HS-27A (cell line): ENCODE measurements around the gene NLN.
"Not testable (repeated sequence)": the region's sequence is repeated elsewhere in the genome, so short reads cannot be mapped to it uniquely, and the experiment has no call there.

ENCODE experiments used
- DNase-seq: peaks from one replicate; pipeline ENCODE4 v3.0.0-alpha.2; 2012; ENCODE audit warnings: low read depth, missing footprints

The NLN gene

DNA sequence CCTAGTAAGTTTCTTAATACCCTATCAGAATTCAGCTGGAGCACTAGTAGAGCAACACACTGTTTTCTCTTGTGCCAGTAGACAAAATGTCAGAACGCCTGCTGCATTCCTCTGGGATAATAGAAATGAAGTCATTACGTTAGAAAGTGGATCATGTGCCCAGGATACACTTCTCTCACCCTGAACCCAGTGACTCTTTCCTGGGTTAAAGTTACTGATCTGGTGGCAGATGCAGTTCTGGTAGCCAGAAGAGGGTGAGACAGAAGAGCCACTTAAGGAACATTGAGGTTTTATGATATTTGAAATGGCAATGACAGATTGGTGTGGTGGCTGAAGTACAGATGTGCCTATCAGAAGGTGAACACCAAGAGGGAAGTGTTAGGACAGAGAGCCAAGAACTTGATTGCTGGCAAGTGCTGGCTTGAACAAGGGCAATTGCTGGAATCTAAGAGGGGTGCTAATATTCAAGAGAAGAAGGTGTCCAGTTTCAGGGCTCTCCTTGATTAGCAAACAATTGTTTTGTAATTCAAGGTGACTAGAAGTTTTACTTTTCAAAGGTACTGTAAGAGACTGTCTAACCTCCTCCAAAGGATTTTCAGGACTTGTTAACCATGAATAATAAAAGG lies 110.7 kb downstream of the NLN start:
- DNase-seq: no peak

DNA sequence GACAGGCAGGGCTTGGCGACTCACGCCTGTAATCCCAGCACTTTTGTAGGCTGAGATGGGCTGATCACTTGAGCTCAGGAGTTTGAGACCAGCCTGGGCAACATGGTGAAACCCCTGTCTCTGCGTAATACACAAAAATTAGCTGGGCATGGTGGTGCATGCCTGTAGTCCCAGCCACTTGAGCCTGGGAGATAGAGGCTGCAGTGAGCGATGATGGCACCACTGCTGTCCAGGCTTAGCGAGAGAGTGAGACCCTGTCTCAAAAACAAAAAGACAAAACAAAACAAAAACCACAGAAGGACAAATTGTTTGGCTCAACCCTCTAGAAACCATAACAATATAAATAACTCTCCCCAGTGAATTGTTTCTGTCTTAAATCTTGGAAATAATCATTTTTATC lies 111.8 kb downstream of the NLN start:
- no peak for DNase-seq

DNA sequence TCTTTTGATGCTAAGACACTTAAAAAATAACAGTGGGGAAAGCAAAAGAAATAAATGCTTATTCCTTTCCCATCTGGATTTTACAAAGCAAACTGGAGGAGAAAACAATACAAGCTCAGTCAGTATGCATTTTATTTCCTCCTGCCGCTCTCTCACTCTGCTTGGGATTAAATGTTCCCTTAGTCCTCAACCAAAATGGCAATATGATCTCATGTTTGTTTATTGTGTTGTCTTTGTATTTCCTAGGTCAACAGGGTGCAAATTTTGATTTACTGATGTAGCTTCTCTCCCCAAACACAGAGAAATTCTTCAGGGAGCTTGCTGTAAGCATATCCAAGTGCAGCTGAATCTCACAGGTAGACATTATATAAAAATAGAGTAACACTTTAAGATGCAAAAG lies 112.3 kb downstream of the NLN start:
- DNase-seq: no peak

DNA sequence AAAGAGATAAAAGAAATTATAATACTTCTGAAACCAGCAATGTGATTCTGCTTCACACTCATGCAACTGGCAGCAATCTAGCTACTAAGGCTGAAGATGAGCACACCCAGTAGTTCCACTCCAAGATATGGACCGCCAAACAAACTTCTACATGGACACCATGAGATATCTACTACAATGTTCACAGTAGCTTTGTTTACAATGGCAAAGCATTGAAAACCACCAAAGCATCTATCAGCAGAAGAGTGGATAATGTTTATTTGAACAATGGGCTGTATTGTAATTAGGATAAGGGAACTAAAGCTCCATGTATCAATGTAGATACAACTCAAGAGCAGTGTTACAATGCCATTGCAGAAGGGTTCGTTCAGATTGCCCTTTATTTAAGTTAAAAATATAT lies 113.2 kb downstream of the NLN start:
- DNase-seq: no peak

DNA sequence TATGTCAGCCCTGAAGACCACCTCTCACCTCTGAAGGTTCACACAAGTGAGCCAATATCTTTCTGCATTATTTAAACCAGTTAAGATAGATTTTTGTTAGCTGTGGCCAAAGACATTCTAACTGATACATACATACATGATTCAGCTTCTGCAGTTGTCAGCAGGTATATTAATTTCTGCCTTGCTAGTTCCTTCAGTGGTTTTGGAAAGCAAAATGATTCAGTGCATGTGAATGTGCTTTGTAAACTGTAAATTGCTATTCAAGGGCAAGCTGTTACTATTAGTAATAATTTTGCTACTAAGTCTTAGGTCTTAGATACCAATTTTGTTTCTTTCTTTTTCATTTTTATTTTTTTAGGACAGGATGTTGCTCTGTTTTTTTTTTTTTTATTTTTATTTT lies 115.1 kb downstream of the NLN start:
- DNase-seq: no peak

DNA sequence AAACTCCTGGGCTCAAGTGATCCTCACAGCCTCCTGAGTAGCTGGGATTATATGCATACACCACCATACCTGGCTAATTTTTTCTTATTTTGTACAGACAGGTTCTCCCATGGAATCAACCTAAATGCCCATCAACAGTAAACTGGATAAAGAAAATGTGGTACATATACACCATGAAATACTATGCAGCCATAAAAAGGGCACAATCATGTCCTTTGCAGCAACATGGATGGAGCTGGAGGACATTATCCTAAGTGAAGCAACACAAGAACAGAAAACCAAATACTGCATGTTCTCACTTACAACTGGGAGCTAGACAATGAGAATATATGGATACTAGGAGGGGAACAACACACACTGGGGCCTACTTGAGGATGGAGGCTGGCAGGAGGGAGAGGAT lies 117.2 kb downstream of the NLN start:
- not testable (repeated sequence) for DNase-seq

DNA sequence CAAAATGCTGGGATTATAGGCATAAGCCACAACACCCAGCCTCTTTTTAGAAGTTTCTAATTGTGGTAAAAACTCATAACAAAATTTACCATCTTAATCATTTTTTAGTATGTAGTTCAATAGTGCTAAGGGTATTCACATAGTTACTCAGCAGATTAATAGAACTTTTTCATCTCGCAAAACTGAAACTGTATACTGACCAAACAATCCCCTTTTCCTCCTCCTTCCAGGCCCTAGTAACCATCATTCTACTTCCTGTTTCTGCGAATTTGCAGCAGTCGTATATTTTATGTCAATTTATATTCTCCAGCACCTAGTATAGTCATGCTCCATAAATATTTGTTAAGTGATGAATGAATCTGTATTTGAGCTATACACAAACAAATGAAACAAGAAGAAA lies 118.1 kb downstream of the NLN start:
- no peak for DNase-seq

DNA sequence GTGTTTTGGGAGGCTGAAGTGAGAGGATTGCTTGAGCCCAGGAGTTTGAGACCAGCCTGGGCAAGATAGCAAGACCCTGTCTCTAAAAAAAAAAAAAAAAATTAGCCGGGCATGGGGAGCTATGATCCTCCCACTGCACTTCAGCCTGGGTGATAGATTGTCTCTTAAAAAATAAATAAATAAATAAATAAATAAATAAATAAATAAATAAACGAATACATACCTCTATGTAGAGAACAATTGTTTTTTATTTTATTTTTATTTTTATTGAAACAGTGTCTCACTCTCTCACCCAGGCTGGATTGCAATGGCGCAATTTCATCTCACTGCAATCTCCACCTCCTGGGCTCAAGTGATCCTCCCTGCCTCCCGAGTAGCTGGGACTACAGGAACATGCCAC lies 122.8 kb downstream of the NLN start:
- DNase-seq: not testable (repeated sequence)

DNA sequence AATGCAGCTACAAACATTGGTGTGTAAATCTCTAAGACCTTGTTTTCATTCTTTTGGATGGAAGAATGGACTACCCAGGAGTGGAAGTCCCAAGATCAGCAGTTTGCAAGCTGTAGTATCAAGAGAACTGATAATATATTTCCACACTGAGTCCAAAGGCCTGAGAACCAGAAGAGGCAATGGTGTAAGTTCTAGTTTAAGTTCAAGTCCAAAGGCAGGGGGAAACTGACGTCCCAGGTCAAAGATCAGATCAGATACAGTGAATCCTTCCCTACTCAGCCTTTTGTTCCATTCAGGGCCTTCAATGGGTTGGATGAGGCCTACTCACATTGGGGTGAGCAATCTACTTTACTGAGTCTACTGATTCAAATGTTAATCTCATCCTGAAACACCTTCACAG lies 124.1 kb downstream of the NLN start:
- no peak for DNase-seq

DNA sequence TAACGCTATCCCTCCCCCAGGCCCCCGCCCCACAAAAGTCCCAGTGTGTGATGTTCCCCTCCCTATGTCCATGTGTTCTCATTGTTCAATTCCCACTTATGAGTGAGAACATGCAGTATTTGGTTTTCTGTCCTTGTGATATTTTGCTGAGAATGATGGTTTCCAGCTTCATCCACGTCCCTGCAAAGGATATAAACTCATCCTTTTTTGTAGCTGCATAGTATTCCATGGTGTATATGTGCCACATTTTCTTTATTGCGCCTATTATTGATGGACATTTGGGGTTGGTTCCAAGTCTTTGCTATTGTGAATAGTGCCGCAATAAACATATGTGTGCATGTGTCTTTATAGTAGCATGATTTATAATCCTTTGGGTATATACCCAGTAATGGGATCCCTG lies 125.0 kb downstream of the NLN start:
- not testable (repeated sequence) for DNase-seq

DNA sequence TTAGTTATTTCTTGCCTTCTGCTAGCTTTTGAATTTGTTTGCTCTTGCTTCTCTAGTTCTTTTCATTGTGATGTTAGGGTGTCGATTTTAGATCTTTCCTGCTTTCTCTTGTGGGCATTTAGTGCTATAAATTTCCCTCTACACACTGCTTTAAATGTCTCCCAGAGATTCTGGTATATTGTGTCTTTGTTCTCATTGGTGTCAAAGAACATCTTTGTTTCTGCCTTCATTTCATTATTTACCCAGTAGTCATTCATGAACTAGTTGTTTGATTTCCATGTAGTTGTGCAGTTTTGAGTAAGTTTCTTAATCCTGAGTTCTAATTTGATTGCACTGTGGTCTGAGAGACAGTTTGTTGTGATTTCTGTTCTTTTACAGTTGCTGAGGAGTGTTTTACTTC lies 127.9 kb downstream of the NLN start:
- not testable (repeated sequence) for DNase-seq

DNA sequence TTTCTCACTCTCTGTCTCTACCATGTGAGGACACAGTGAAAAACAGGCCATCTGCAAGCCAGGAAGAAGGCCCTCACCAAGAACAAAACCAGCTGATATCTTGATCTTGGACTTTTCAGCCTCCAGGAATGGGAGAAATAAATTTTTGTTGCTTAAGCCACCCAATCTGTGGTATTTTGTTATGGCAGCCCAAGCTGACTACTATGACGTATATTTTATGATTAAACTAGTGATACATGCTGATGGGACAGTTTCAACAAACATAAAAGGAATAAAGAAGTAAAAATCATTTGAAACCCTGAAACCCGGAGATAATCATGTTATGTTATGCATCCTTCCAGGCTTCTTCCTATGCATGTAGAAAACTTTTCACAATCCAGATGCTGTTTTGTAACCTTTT lies 132.9 kb downstream of the NLN start:
- no peak for DNase-seq

DNA sequence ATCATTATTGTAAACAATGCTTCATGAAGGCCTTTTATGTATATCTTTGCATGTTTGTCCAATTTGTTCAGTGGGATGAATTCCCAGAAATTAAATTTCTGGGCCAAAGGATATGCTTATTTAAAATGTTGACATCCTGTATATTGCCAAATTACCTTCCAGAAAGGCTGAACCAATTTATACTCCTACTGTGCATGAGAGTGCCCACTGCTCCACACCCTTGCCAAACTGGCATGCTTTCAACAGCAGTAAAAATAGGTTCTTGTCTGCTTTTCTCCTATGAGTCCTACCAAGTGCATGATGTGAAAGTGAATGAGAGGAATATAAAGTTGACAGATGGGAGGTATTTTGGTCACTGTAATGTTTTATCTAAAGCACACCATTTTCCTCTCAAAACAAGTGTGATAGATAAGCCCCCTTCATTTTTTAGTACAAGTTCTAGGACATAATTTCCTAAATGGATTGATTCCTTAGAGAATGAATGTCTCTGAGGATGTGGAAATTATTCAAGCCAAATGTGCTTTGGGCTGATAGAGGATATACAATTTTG lies 133.8 kb downstream of the NLN start:
- DNase-seq: no peak

DNA sequence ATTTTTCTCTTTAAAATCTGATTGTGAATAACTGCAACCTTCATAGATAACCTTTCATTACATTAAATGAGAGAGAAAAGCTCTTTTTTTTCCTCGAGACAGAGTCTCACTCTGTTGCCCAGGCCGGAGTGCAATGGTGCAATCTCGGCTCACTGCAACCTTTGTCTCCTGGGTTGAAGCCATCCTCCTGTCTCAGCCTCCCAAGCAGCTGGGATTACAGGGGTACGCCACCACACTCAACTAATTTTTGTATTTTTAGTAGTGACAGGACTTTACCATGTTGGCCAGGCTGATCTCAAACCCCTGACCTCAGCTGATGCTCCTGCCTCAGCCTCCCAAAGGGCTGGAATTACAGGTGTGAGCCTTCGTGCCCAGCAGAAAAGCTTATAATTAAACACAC lies 134.5 kb downstream of the NLN start:
- no peak for DNase-seq

DNA sequence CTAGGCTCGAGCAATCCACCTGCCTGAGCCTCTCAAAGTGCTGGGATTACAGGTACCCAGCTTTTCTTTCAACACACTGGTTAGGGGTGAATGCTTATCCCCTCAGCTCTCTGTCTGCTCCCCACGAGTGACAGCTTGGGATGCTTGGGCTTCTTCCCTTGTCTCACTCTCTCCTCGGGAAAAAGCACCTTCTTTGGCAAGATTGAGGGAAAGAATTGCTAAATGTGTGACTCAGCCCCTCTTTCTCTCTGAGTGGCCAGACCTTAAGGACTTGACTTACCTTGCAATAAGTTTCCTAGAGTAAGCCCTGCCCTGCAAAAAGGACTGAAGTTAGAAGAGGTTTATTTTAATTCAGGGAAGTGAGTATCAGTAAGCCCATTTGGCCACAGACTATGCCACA lies 136.3 kb downstream of the NLN start:
- DNase-seq: no peak

DNA sequence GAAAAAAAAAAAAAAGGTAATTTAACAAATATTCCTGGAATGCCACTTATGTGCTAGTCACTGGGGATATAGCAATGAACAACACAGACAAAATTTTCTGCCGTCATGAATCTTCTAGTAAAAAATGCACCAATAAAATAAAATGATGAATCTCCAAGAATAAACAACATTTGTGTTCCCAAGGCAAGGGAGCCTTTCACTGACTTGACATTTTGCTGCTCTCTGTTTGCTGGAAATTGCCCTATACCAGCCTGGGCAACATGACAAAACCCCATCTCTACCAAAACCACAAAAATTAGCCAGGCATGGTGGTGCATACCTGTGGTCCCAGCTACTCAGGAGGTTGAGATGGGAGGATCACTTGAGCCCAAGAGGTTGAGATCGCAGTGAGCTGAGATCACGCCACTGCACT lies 139.8 kb downstream of the NLN start:
- peak; percentile 83 for DNase-seq

DNA sequence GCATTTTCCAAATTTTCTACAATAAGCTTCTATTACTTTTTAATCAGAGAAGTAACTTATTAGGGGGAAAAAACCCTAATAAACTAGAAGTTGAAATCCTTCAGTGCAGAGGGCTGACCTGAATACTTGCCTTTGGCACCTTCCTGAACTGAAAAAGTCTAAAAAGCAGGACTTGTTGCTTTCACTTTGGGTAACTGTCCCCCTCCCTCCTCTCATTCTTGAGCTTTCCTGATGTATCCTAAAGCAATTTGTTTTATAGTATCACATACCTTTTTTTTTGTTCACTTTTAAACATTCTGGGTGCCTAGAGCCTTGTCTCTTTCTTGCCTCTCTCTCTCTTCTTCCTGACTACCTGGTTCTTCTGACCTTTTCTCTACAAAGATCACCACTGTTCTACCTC lies 140.4 kb downstream of the NLN start:
- DNase-seq: peak; percentile 20

DNA sequence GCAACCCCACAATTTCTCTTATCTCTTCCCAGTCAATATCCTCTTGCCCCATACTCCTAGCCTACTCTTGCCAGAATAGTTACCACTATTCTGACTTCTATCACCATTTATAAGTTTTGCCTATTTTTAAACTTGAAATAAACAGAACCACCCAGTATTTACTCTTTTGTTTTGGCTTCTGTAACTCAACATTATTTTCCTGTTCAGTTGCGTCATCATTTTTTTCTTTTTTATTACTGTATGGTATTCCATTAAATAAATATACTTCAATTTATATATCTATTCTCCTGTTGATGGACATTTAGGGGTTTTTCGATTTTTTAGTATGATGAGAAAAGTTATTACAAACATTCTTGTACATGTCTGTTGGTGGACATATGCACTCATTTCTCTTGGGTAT lies 141.7 kb downstream of the NLN start:
- DNase-seq: no peak

DNA sequence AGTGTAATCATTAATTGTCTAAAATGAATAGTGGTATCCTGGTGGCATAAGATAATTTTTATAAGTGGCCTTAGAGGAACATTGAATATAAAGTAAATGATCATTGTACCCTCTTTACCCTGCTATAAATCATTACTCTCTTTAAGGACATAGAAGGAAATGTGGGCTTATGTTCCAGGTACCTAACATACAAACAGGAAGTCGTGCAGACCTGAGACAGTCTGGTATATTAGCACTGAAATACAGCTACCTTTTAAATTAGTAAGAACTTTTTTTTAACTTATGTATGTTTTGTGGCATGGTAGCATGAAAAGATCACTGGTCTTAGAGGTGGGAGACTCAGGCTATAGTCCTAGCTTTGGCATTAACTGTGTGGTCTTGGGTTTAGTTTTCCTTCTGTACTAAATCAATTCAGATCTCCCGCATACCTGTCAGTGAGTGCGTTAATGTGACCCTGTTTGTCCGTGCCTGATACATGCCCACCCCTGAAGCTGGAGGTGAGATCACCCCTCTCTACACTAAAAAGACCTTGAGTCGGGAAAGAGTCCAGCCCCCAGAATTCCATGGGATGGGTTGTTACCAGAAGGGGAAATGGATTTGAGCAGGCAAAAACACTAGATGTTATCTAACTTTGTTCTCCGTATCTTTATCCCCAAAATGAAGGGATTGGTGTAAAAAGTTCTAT lies 145.0 kb downstream of the NLN start:
- no peak for DNase-seq

DNA sequence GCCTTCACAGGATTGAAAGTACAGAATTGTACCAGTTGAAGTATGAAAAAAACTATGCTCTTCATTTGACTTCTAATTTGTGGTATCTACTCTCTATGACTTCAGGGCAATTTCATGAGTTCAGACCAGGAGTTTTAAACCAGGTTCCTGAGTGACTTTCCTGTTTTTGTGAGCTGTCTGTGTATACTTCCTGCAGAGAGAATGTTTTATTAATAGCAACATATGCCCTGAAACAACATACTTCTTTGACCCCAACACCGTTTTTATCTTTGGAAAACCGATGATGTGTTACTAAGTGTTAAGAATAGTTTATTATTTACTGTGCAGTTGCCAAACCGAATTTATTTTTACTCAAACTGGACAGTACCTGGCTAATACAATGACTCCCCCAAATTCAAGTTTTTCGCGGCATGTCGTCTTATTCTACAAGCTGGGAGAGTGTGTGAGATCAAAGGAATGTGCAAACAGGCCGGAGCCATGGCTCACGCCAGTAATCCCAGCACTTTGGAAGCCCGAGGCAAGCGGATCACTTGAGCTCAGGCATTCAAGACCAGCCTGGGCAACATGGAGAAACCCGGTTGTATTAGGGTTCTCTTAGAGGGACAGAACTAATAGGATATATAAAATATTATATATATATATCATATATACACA lies 145.7 kb downstream of the NLN start:
- no peak for DNase-seq

DNA sequence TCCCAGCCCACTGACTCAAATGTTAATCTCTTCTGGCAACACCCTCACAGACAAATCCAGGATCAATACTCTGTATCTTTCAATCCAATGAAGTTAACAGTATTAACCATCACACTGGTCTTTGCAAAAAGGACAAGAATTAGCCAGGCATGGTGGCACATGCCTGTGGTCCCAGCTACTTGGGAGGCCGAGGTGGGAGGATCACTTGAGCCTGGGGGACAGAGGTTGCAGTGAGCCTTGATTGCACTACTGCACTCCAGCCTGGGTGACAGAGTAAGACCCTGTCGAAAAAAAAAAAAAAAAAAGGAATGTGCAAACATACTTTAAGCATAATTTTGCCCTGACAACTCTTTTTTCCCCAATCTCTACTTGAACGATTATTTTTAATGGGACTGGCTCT lies 146.5 kb downstream of the NLN start:
- DNase-seq: no peak

DNA sequence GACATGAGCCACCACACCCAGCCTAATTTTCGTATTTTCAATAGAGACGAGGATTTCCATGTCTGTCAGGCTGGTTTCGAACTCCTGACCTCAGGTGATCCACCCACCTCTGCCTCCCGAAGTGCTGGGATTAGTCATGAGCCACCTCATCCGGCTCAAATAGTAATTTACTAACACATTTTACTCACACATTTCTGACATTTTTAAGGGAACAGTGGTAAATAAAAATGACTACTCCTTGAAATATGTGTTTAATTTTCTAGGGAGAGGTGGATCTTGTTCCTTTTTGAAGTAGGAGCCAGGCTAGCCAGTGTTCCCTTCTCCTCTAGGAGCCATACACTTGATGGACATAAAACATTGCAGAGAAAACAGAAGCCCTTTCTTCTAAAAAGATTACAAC lies 149.2 kb downstream of the NLN start:
- DNase-seq: peak; percentile 49

DNA sequence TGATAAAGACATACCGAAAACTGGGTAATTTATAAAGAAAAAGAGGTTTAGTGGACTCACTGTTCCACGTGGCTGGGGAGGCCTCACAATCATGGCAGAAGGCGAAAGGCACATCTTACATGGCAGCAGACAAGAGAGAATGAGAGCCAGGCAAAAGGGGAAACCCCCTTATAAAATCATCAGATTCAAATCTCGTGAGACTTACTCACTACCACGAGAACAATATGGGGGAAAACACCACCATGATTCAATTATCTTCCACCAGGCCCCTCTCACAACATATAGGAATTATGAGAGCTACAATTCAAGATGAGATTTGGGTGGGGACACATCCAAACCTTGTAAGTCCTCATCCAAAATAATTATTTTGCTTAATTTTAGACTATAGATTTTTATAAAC lies 149.8 kb downstream of the NLN start:
- DNase-seq: not testable (repeated sequence)
